Measurements from ENCODE around the gene THADA. TPM values are rescaled to one million over a fixed set of nuclear protein-coding genes. Genes with fewer than 3 reads are reported as not detected.

The THADA gene
- total RNA-seq, 1 donor, result 39.4 TPM

DNA sequence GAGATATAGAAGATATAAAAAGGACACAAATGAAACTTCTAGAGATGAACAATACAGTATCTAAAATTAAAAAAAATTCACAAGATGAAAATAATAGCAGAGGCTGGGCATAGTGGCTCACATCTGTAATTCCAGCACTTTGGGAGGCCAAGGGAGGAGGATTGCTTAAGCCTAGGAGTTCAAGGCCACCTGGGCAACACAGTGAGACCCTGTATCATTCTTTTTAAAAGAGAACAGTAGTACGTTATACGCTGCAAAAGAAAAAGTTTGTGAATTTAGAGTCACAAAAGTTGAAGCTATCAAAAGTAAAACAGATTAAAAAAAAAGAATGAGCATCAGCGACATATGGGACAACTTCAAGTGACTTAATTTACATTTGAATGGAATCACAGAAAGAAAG lies 287.9 kb downstream of the THADA start:
- no peak for DNase-seq (ENCODE audit: insufficient read length, low spot score, missing footprints)

GRCh38 chr2:43307046-43307445 lies 288.8 kb downstream of the THADA start:
- DNase-seq (ENCODE audit: insufficient read length, low spot score, missing footprints), result no peak
- Histone ChIP-seq H3K4me1 (ENCODE audit: insufficient read depth, low read length) (peaks cover 4% of the 10 kb centered on the region), H3K79me2 (ENCODE audit: insufficient read depth, low read length) (no peaks in the 10 kb centered on the region), H4K20me1 (ENCODE audit: insufficient read depth, low read length) (no peaks in the 10 kb centered on the region), H3K27ac (ENCODE audit: low read depth, low read length) (no peak overlapping the region), H3K4me2 (ENCODE audit: insufficient read depth, low read length) (no peak overlapping the region), H3K9me3 (ENCODE audit: low read depth, low read length) (no peaks in the 10 kb centered on the region), H3K27me3 (ENCODE audit: insufficient read depth, low read length) (no peaks in the 10 kb centered on the region), H3K36me3 (ENCODE audit: insufficient read depth, low read length) (no peaks in the 10 kb centered on the region), H3K4me3 (ENCODE audit: insufficient read depth, low read length) (no peak overlapping the region), H2AFZ (ENCODE audit: low read length) (no peak overlapping the region)
- no peak for TF ChIP-seq CTCF (IDR thresholded peaks at IDR 0.05; ENCODE audit: extremely low read depth, low read depth, low read length)

More for the DNA sequence above, 287.9 kb downstream of the THADA start:
- no peak for TF ChIP-seq CTCF (IDR thresholded peaks at IDR 0.05; ENCODE audit: extremely low read depth, low read depth, low read length)
- Histone ChIP-seq H4K20me1 (ENCODE audit: insufficient read depth, low read length) (peaks cover 1% of the 10 kb centered on the region), H3K4me3 (ENCODE audit: insufficient read depth, low read length) (no peak overlapping the region), H3K36me3 (ENCODE audit: insufficient read depth, low read length) (no peaks in the 10 kb centered on the region), H3K4me1 (ENCODE audit: insufficient read depth, low read length) (peaks cover 9% of the 10 kb centered on the region), H3K4me2 (ENCODE audit: insufficient read depth, low read length) (no peak overlapping the region), H3K27ac (ENCODE audit: low read depth, low read length) (no peak overlapping the region), H3K27me3 (ENCODE audit: insufficient read depth, low read length) (no peaks in the 10 kb centered on the region), H3K79me2 (ENCODE audit: insufficient read depth, low read length) (no peaks in the 10 kb centered on the region), H3K9me3 (ENCODE audit: low read depth, low read length) (no peaks in the 10 kb centered on the region), H2AFZ (ENCODE audit: low read length) (no peak overlapping the region)

DNA sequence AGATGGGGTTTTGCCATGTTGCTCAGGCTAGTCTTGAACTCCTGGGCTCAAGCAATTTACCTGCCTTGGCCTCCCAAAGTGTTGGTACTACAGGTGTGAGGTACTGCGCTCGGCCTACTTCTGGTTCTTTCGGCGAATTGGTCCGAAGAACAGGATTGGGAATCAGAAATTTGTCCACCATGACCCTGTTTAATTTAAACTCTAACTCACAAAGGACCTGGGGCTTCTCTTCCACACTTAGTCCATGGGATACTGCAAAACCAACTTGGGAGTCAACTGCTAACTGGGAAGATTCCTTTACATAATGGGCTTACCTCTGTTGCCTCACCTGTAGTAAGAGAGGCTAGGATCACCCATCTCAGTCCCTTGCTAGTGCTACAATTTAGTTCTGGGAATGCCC lies 289.6 kb downstream of the THADA start:
- Histone ChIP-seq H3K4me1 (ENCODE audit: insufficient read depth, low read length) (peaks cover 4% of the 10 kb centered on the region), H3K9me3 (ENCODE audit: low read depth, low read length) (no peaks in the 10 kb centered on the region), H3K36me3 (ENCODE audit: insufficient read depth, low read length) (no peaks in the 10 kb centered on the region), H4K20me1 (ENCODE audit: insufficient read depth, low read length) (no peaks in the 10 kb centered on the region), H3K4me2 (ENCODE audit: insufficient read depth, low read length) (no peak overlapping the region), H2AFZ (ENCODE audit: low read length) (no peak overlapping the region), H3K27me3 (ENCODE audit: insufficient read depth, low read length) (no peaks in the 10 kb centered on the region), H3K27ac (ENCODE audit: low read depth, low read length) (no peak overlapping the region), H3K4me3 (ENCODE audit: insufficient read depth, low read length) (no peak overlapping the region), H3K79me2 (ENCODE audit: insufficient read depth, low read length) (no peaks in the 10 kb centered on the region)
- TF ChIP-seq CTCF (IDR thresholded peaks at IDR 0.05; ENCODE audit: extremely low read depth, low read depth, low read length), result no peak
- no peak for DNase-seq (ENCODE audit: insufficient read length, low spot score, missing footprints)

GRCh38 chr2:43305517-43305916 lies 290.3 kb downstream of the THADA start:
- Histone ChIP-seq H3K27ac (ENCODE audit: low read depth, low read length) (no peak overlapping the region), H3K4me3 (ENCODE audit: insufficient read depth, low read length) (no peak overlapping the region), H3K36me3 (ENCODE audit: insufficient read depth, low read length) (no peaks in the 10 kb centered on the region), H3K4me2 (ENCODE audit: insufficient read depth, low read length) (no peak overlapping the region), H3K27me3 (ENCODE audit: insufficient read depth, low read length) (no peaks in the 10 kb centered on the region), H3K4me1 (ENCODE audit: insufficient read depth, low read length) (peaks cover 4% of the 10 kb centered on the region), H3K9me3 (ENCODE audit: low read depth, low read length) (no peaks in the 10 kb centered on the region), H2AFZ (ENCODE audit: low read length) (no peak overlapping the region), H4K20me1 (ENCODE audit: insufficient read depth, low read length) (no peaks in the 10 kb centered on the region), H3K79me2 (ENCODE audit: insufficient read depth, low read length) (no peaks in the 10 kb centered on the region)
- TF ChIP-seq CTCF (IDR thresholded peaks at IDR 0.05; ENCODE audit: extremely low read depth, low read depth, low read length), result no peak
- DNase-seq (ENCODE audit: insufficient read length, low spot score, missing footprints), result peak; percentile 72

All from osteoblast (primary cell).